Fibroblast of pulmonary artery (primary cell): ENCODE results near the gene CUX1.
"Not testable (repeated sequence)": the region's sequence is repeated elsewhere in the genome, so short reads cannot be mapped to it uniquely, and the experiment has no call there.

Experiments used
- DNase-seq: peaks from one replicate; pipeline ENCODE4 v3.0.0-alpha.2; 2010; ENCODE audit warnings: low read depth
- H3K4me3 ChIP-seq: replicated peaks from 2 replicates; pipeline ENCODE4 v1.5.1; 2011; ENCODE audit warnings: low read depth, mild to moderate bottlenecking, control low read depth, low read length, moderate library complexity
- TF ChIP-seq, protein P1 (sequence below): IDR thresholded peaks from 2 replicates; pipeline ENCODE4 v1.5.1; 2011; ENCODE audit warnings: mild to moderate bottlenecking, control low read depth, low read length, inconsistent platforms; ENCODE audit errors: missing control alignments

Gene CUX1

DNA sequence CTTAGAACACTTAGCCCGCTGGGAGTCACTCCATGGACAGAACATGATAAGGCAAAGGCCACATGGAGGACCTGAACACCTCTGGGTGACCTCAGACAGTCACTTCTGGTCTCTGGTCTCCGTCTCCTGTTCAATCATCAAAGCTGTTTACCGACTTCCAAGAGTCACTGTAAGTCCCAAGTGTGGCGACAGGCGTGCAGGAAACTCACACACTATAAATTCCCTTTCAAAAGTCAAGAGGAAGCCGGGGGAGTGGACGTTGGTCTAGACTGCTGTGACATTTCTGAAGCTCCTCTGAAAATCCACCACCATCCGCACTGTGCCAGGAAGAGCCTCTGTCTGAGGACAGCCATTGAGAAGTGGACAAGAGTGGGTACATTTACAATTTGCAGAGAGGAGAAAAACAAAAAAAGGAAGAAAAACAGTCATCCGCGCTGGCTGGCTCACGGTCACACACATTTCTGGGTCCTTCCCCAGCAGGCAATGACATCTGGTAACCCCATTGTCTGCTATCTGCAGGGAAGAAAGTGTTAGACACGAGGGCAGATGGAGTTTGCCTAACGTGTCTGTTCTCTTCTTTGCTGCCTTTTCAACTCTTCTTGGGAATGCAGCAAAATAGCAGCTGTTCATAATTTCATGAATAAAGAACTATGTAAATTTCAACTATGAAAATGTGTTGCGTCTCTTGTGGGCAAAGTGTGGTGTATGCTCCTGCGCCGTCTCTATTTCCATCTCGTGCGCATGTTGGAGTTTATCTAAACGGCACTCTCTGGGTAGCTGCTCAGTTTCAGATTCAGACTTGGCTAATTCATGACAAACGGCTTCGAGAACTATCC lies 32.9 kb upstream of the CUX1 start:
- DNase-seq, result peak; percentile 30
- TF ChIP-seq, protein P1, sequence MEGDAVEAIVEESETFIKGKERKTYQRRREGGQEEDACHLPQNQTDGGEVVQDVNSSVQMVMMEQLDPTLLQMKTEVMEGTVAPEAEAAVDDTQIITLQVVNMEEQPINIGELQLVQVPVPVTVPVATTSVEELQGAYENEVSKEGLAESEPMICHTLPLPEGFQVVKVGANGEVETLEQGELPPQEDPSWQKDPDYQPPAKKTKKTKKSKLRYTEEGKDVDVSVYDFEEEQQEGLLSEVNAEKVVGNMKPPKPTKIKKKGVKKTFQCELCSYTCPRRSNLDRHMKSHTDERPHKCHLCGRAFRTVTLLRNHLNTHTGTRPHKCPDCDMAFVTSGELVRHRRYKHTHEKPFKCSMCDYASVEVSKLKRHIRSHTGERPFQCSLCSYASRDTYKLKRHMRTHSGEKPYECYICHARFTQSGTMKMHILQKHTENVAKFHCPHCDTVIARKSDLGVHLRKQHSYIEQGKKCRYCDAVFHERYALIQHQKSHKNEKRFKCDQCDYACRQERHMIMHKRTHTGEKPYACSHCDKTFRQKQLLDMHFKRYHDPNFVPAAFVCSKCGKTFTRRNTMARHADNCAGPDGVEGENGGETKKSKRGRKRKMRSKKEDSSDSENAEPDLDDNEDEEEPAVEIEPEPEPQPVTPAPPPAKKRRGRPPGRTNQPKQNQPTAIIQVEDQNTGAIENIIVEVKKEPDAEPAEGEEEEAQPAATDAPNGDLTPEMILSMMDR, result no peak
- H3K4me3 ChIP-seq, result no peak overlapping the region

DNA sequence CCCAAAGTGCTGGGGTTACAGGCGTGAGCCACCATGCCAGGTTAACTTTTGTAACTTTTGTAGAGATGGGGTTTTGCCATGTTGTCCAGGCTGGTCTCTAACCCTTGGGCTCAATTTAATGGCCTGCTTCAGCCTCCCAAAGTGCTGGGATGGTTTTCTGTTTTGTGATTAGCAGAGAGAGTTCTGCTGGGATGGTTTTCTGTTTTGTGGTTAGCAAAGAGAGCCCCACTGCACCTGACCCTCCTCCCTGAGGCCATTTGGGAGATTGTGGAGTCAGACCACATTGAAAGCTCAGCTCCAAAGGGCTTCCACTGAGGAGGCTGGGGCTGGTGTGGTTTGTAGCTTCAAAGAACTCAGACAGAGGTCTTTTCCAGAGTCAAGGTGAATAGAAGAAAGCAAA lies 29.6 kb upstream of the CUX1 start:
- TF ChIP-seq, protein P1, result no peak
- H3K4me3 ChIP-seq, result no peak overlapping the region
- no peak for DNase-seq

DNA sequence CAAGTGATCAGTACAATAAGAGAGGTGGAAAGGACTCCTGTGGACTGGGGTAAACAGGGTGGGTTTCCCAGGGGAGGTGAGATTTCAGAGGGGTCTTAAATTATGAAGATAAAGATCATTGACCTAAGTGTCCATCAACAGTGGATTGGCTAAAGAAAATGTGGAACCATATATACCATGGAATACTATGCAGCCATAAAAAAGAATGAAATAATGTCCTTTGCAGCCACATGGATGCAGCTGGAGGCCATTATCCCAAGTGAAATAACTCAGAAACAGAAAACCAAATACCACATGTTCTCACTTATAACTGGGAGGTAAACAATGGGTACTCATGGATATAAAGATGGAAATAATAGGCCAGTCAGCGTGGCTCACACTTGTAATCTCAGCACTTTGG lies 28.9 kb upstream of the CUX1 start:
- TF ChIP-seq, protein P1, result no peak

GRCh38 chr7:101790566-101791293 lies 26.7 kb upstream of the CUX1 start:
- DNase-seq, result no peak
- TF ChIP-seq, protein P1, result no peak
- H3K4me3 ChIP-seq, result no peak overlapping the region

More for the DNA sequence above, 28.9 kb upstream of the CUX1 start:
- no peak overlapping the region for H3K4me3 ChIP-seq
- no peak for DNase-seq

GRCh38 chr7:101792051-101792681 lies 25.3 kb upstream of the CUX1 start:
- TF ChIP-seq, protein P1, result no peak
- peak; percentile 61 for DNase-seq
- no peak overlapping the region for H3K4me3 ChIP-seq

GRCh38 chr7:101792682-101793071 lies 24.7 kb upstream of the CUX1 start:
- DNase-seq, H3K4me3 ChIP-seq: not testable (repeated sequence)

DNA sequence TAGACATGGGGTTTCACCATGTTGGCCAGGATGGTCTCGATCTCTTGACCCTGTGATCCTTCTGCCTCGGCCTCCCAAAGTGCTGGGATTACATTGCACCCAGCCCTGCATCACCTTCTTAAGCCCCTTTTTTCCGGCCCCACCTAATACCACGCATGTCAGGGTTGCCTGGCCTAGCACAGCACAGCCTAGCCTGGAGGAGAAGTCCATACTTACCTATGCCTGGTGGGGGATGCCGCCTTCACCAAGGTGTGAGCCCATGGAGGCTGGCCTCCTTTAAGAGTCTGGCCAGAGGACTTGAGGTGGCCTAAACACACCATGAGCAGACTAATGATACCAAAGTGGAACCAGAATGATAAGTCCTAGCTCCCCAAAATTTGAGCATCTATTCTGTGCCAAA lies 22.0 kb upstream of the CUX1 start:
- TF ChIP-seq, protein P1, result no peak
- DNase-seq, result no peak
- H3K4me3 ChIP-seq, result no peak overlapping the region

- not testable (repeated sequence) for DNase-seq, H3K4me3 ChIP-seq
These were observed 19.3 kb upstream of the CUX1 start for GRCh38 chr7:101798173-101798572.
